GM21381 (cell line): ENCODE data around the gene FALEC.
"Not testable (repeated sequence)": the region's sequence is repeated elsewhere in the genome, so short reads cannot be mapped to it uniquely, and the experiment has no call there.

ENCODE experiments used
- ATAC-seq: cut with Tn5 transposase; IDR thresholded peaks from one replicate; pipeline ENCODE4 v1.9.1; 2021; ENCODE audit warnings: mild to moderate bottlenecking, moderate library complexity; ENCODE audit not compliant: unreplicated experiment

The FALEC gene

GRCh38 chr1:150573648-150574071 is 58.1 kb downstream of the FALEC start:
- ATAC-seq: not testable (repeated sequence)

GRCh38 chr1:150574260-150575071 is 58.9 kb downstream of the FALEC start:
- ATAC-seq: no peak

- ATAC-seq: no peak
Measured at GRCh38 chr1:150575072-150575489, 59.5 kb downstream of the FALEC start.

- ATAC-seq: no peak
Measured at GRCh38 chr1:150575518-150576366, 60.2 kb downstream of the FALEC start.

GRCh38 chr1:150576367-150576711 is 60.8 kb downstream of the FALEC start:
- ATAC-seq: no peak

- no peak for ATAC-seq
Measured at GRCh38 chr1:150576794-150577556, 61.4 kb downstream of the FALEC start.

- ATAC-seq: no peak
Measured at GRCh38 chr1:150577557-150578271, 62.2 kb downstream of the FALEC start.

- ATAC-seq: peak; percentile 2
Measured at GRCh38 chr1:150578272-150579109, 62.9 kb downstream of the FALEC start.

GRCh38 chr1:150579110-150579944 is 63.8 kb downstream of the FALEC start, which contains the start of gene MCL1:
MCL1 (minus strand) TSS chr1:150579610; CDS start chr1:150579530, 80 bp downstream.
- ATAC-seq: peak; percentile 90

- ATAC-seq: no peak
Measured at GRCh38 chr1:150579945-150580642, 64.5 kb downstream of the FALEC start.

GRCh38 chr1:150580966-150581365 is 65.4 kb downstream of the FALEC start:
- not testable (repeated sequence) for ATAC-seq

- ATAC-seq: not testable (repeated sequence)
Measured at GRCh38 chr1:150581437-150581836, 65.9 kb downstream of the FALEC start.

GRCh38 chr1:150581962-150582361 is 66.4 kb downstream of the FALEC start:
- ATAC-seq: not testable (repeated sequence)

- ATAC-seq: no peak
Measured at GRCh38 chr1:150582371-150582770, 66.8 kb downstream of the FALEC start.
